T-cell (primary cell): Measurements from ENCODE around the gene EEFSEC. TPM values are rescaled to one million over a fixed set of nuclear protein-coding genes. Genes with fewer than 3 reads are reported as not detected.

Experiments used
- ATAC-seq, 4 experiments: fragments of 200-7000 bp in 3 of 4; fragments of 150-1000 bp in 1 of 4; cut with Tn5 transposase; replicated peaks in 1 of 4; 1 replicate in 3 of 4; 2 replicates in 1 of 4; pipeline ENCODE4 v1.10.0; 2021; ENCODE audit warnings: moderate library complexity in 3 of 4, mild to moderate bottlenecking in 2 of 4, moderate number of reproducible peaks in 1 of 4
- CTCF ChIA-PET, 2 donors: fragments of 300-600 bp; sonication (Branson Sonifier 250); formaldehyde crosslinking; loops; one replicate each; lab custom pipeline; 2022; ENCODE audit warnings: antibody characterized with exemption in 2 of 2; lab: Charles Lee
- POLR2A ChIA-PET, 2 donors: fragments of 300-600 bp; sonication (Branson Sonifier 250); formaldehyde crosslinking; loops; one replicate each; lab custom pipeline; 2022; ENCODE audit warnings: antibody characterized with exemption in 2 of 2; lab: Charles Lee
- DNase-seq, 35 experiments: peaks; one replicate each; pipeline versions ENCODE4 v3.0.0 to v3.0.0-alpha.2; 2013 to 2023
- H3K27ac ChIP-seq: one replicate; pipeline ENCODE4 v1.5.1; 2013; ENCODE audit warnings: low read length
- H3K27me3 ChIP-seq, 2 experiments: replicated peaks in 1 of 2; 1 replicate in 1 of 2; 2 replicates in 1 of 2; pipeline versions ENCODE4 v1.6.1 to v1.7.0; 2013; ENCODE audit warnings: low read length in 1 of 2, mixed read lengths in 1 of 2; ENCODE audit not compliant: control insufficient read depth in 2 of 2, insufficient read depth in 2 of 2; ENCODE audit errors: extremely low read depth in 1 of 2
- H3K36me3 ChIP-seq, 2 donors: 1 replicate in 1 of 2; 2 replicates in 1 of 2; pipeline versions ENCODE4 v1.6.1 to v1.7.0; 2013; ENCODE audit warnings: low read length in 1 of 2; ENCODE audit not compliant: control insufficient read depth in 2 of 2, insufficient read depth in 1 of 2; ENCODE audit errors: extremely low read depth in 1 of 2
- H3K4me1 ChIP-seq, 2 experiments: 1 replicate in 1 of 2; 2 replicates in 1 of 2; pipeline versions ENCODE4 v1.6.1 to v1.7.0; 2013; ENCODE audit warnings: low read length in 2 of 2, mixed read lengths in 1 of 2; ENCODE audit not compliant: insufficient read depth in 2 of 2, control insufficient read depth in 1 of 2; ENCODE audit errors: extremely low read depth in 1 of 2
- H3K4me3 ChIP-seq, 2 donors: 1 replicate in 1 of 2; 2 replicates in 1 of 2; pipeline versions ENCODE4 v1.5.1 to v1.7.0; 2013; ENCODE audit warnings: mild to moderate bottlenecking in 2 of 2, low read length in 1 of 2, moderate library complexity in 1 of 2; ENCODE audit not compliant: control insufficient read depth in 1 of 2; ENCODE audit errors: extremely low read depth in 1 of 2
- H3K9me3 ChIP-seq: 2 replicates; pipeline ENCODE4 v1.7.0; 2013
- H3K27ac Mint-ChIP-seq, 2 donors: one replicate each; pipeline ENCODE4 v1.8.0; 2020 to 2021; ENCODE audit warnings: mild to moderate bottlenecking in 2 of 2, mixed read lengths in 2 of 2
- H3K27me3 Mint-ChIP-seq, 2 donors: one replicate each; pipeline ENCODE4 v1.8.0; 2021 to 2022; ENCODE audit warnings: mixed read lengths in 2 of 2
- H3K36me3 Mint-ChIP-seq: one replicate; pipeline ENCODE4 v1.8.0; 2021; ENCODE audit warnings: mixed read lengths
- H3K4me1 Mint-ChIP-seq, 3 donors: one replicate each; pipeline ENCODE4 v1.8.0; 2020 to 2022; ENCODE audit warnings: mixed read lengths in 3 of 3, mild to moderate bottlenecking in 1 of 3
- H3K4me3 Mint-ChIP-seq, 3 donors: one replicate each; pipeline ENCODE4 v1.8.0; 2020 to 2022; ENCODE audit warnings: mild to moderate bottlenecking in 3 of 3, mixed read lengths in 3 of 3, moderate library complexity in 3 of 3
- H3K9me3 Mint-ChIP-seq, 3 donors: one replicate each; pipeline ENCODE4 v1.8.0; 2020 to 2022; ENCODE audit warnings: mixed read lengths in 3 of 3
- WGBS: methylation state at CpG from one replicate; pipeline ENCODE4 v1.1.5; 2013; ENCODE audit warnings: missing lambda C conversion rate; ENCODE audit not compliant: insufficient coverage; 5-methylcytosine and 5-hydroxymethylcytosine counted together
- total RNA-seq, 35 experiments: library from RNA in 6 of 35; stranded (reverse) in 6 of 35; fragments of 120-200 nt in 1 of 35; gene quantifications; one replicate each; pipeline versions ENCODE4 v1.2.1 to v1.2.4 and lab custom pipeline; 2013 to 2026

The EEFSEC gene
- total RNA-seq, 5 donors from 2014 or later (not counting 1 experiment from before 2014, with no cell fraction given) = 15.9 to 21.1 (median 19.1) TPM

DNA sequence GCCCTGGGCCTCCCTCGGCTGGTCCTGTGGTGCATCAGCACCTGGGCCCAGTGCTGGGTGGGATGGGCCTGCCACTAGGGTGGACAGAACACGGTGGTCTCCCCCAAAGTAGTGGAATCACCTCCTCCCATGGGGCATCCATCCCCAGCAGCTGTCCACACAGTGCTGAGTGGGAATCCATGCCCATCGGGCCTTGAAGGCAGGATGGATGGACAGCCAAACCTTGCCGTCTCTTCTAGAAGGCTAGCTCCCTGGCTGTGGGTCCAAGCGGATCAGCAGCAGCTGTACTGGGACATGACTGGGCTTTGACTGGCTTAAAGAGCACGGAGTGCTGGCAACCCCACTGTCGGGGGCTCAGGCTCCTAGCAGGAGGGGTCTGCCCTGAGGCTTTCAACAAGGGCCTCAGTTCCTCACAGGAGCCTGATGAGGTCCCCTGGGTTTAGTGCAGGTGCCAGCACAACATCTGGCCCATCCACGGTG lies 189.5 kb downstream of the EEFSEC start:
- H3K4me1 ChIP-seq = no peaks in the 10 kb centered on the region
- peaks cover 12 to 33% of the 10 kb centered on the region in 2 donors for H3K36me3 ChIP-seq
- no peak overlapping the region for H3K4me3 ChIP-seq
- ChIA-PET POLR2A (interaction anchor here in 1 of 2 donors (0.7 kb wide), 1 partner anchor 10 kb away, joined by 3 read pairs; no protein-coding TSS in a partner anchor), CTCF (no interaction called here)
- Mint-ChIP-seq H3K36me3 (peaks cover 31% of the 10 kb centered on the region), H3K27me3 (no peaks in the 10 kb centered on the region), H3K4me3 (no peak overlapping the region), H3K4me1 (peaks cover 0 to 4% (median 4%) of the 10 kb centered on the region in 3 donors), H3K9me3 (no peaks in the 10 kb centered on the region), H3K27ac (no peak overlapping the region)
- no peak for DNase-seq
- H3K27me3 ChIP-seq = no peaks in the 10 kb centered on the region
- no peak for ATAC-seq
- 98% methylated on average over 7 of the region's 8 CpGs for WGBS
- no peak overlapping the region for H3K27ac ChIP-seq
- no peaks in the 10 kb centered on the region for H3K9me3 ChIP-seq

DNA sequence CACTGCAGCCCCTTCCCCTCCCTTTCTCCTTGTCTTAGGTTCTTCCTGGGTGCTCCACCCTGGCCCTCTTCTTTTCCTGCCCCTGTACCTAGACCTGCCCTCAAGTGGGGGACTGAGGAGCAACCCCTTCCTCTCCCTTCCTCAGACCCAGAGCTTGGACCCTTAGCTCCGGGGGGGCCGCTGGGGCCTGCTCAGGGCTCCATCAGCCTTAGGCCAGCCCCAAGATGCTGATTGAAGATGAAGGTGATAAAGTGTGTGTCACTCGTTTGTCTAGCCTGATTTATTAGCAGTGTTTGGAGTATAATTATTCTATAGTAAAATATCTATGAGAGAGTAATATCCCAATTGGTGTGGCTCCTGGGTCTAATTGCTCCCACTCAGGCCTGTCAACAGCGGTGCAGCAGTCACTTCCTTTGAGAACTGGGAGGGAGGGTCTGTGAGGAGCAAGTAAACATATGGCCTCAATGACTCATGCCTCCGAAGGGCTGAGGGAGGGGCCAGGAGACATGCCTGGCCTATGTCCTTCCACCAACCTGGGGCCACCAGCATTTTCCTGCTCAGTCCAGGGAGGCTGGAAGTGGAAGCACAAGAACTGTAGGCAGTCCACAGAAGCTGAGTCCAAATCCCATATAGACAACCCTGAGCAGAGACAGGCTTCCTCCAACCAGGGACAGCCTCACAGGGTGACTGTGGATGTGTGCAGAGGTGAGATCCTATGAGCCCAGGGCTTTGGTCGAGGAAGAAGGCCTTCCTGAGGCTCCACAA lies 190.2 kb downstream of the EEFSEC start:
- ATAC-seq (no peak), DNase-seq (no peak)
- no peak overlapping the region for H3K27ac Mint-ChIP-seq
- H3K9me3 Mint-ChIP-seq = no peaks in the 10 kb centered on the region
- H3K27me3 Mint-ChIP-seq = no peaks in the 10 kb centered on the region
- H3K36me3 Mint-ChIP-seq = peaks cover 25% of the 10 kb centered on the region
- peaks cover 1 to 5% (median 4%) of the 10 kb centered on the region in 3 donors for H3K4me1 Mint-ChIP-seq
- peaks cover 12 to 26% of the 10 kb centered on the region in 2 donors for H3K36me3 ChIP-seq
- no peaks in the 10 kb centered on the region for H3K27me3 ChIP-seq
- no peak overlapping the region for H3K4me3 Mint-ChIP-seq
- H3K27ac ChIP-seq = no peak overlapping the region
- H3K4me3 ChIP-seq = no peak overlapping the region
- H3K4me1 ChIP-seq = no peaks in the 10 kb centered on the region
- CTCF ChIA-PET = no interaction called here
- no peaks in the 10 kb centered on the region for H3K9me3 ChIP-seq
- 80% methylated on average over 2 of the region's 6 CpGs for WGBS
- POLR2A ChIA-PET = interaction anchor here in 1 of 2 donors (0.7 kb wide), 1 partner anchor 11 kb away, joined by 3 read pairs; no protein-coding TSS in a partner anchor

DNA sequence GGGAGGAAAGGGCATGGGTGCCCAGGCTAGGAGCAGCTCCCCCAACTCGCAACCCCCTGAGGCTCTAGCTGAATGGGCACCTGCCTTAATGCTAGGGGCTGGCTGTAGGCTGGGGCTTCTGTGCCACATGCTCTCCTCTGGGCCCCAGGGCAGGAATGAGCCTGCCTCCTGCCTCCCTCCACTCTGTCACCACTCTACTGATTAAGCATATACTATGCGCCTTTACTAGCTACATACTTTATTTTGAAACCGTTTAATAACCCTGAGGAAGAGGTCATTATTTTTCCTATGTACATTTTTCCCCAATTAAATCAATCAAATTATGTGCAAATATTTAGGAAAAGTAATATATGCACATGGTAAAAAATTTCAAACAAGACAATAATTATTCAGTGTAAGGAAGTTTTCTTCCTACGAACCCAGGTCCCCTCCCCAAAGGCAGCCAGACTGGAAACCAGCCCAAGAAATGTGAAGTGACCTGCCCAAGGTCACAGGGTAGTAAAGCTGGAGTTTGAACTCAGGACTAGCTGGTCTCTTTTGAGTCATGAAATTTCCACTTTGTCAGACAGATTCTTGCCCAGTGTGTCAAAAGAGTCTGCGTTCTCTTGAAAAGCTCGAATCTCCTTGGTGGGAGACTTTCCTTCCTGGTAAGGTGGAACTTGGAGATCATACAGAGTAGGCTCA lies 190.9 kb downstream of the EEFSEC start:
- no peaks in the 10 kb centered on the region for H3K9me3 Mint-ChIP-seq
- Histone ChIP-seq H3K9me3 (no peaks in the 10 kb centered on the region), H3K36me3 (peaks cover 12 to 24% of the 10 kb centered on the region in 2 donors), H3K4me1 (no peaks in the 10 kb centered on the region), H3K4me3 (no peak overlapping the region), H3K27ac (no peak overlapping the region), H3K27me3 (no peaks in the 10 kb centered on the region)
- H3K27me3 Mint-ChIP-seq = no peaks in the 10 kb centered on the region
- DNase-seq = no peak
- POLR2A ChIA-PET = no interaction called here
- no peak overlapping the region for H3K4me3 Mint-ChIP-seq
- H3K4me1 Mint-ChIP-seq = peaks cover 4 to 10% (median 6%) of the 10 kb centered on the region in 3 donors
- no peak for ATAC-seq
- CTCF ChIA-PET = no interaction called here
- no peak overlapping the region for H3K27ac Mint-ChIP-seq
- 100% methylated on average over 2 of the region's 6 CpGs for WGBS
- H3K36me3 Mint-ChIP-seq = peaks cover 21% of the 10 kb centered on the region

DNA sequence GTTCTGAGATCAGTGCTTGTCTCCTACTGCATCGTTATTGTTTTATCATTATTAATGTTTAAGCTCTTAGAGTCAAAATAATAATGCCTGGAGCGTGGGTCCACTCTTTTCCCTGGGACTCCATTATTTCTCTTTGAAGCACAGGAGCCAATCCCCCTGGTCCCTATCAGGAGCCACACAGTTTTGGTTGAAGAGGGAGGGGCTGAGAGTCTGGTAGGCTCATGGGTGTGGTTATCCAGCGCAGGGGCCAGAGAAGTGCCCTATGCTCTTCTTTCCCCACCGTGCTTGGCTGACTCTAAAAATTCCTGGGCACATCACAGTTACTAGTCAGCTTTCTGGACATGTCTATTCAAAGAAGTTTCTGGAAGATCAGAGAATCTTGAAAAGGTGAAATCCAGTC lies 191.9 kb downstream of the EEFSEC start:
- H3K4me1 ChIP-seq = no peaks in the 10 kb centered on the region
- no peak overlapping the region for H3K4me3 Mint-ChIP-seq
- CTCF ChIA-PET = no interaction called here
- H3K4me1 Mint-ChIP-seq = peaks cover 4 to 10% (median 6%) of the 10 kb centered on the region in 3 donors
- H3K27ac Mint-ChIP-seq = no peak overlapping the region
- H3K9me3 ChIP-seq = no peaks in the 10 kb centered on the region
- peaks cover 12 to 24% of the 10 kb centered on the region in 2 donors for H3K36me3 ChIP-seq
- WGBS = 100% methylated on average over 2 of the region's 4 CpGs
- H3K27me3 Mint-ChIP-seq = no peaks in the 10 kb centered on the region
- H3K27me3 ChIP-seq = no peaks in the 10 kb centered on the region
- peaks cover 21% of the 10 kb centered on the region for H3K36me3 Mint-ChIP-seq
- no peak overlapping the region for H3K4me3 ChIP-seq
- H3K9me3 Mint-ChIP-seq = no peaks in the 10 kb centered on the region
- H3K27ac ChIP-seq = no peak overlapping the region
- POLR2A ChIA-PET = interaction anchor here in 1 of 2 donors (0.8 kb wide), 1 partner anchor 145 kb away, joined by 3 read pairs; no protein-coding TSS in a partner anchor
- ATAC-seq (no peak), DNase-seq (no peak)

DNA sequence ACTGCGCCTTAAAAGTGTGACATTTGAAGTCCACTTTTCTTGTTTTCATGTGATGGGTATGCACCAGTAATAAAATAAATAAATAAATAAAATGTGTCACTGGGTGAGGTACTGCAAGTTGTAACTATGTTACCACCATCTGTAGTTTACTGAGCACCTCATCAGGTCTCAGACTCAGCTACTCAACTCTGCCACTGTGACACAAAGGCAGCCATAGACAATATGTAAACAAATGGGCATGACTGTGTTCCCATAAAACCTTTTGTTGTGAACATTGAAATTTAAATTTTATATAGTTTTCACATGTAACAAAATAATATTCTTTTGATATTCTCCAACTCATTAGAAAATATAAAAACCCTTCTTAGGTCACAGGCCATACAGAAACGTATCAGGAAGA lies 193.3 kb downstream of the EEFSEC start:
- ATAC-seq = no peak
- no peaks in the 10 kb centered on the region for H3K27me3 Mint-ChIP-seq
- ChIA-PET CTCF (no interaction called here), POLR2A (no interaction called here)
- no peak for DNase-seq
- H3K4me3 Mint-ChIP-seq = no peak overlapping the region
- no peaks in the 10 kb centered on the region for H3K27me3 ChIP-seq
- H3K4me1 ChIP-seq = no peaks in the 10 kb centered on the region
- no peaks in the 10 kb centered on the region for H3K9me3 Mint-ChIP-seq
- no peak overlapping the region for H3K27ac Mint-ChIP-seq
- no peaks in the 10 kb centered on the region for H3K9me3 ChIP-seq
- H3K27ac ChIP-seq = no peak overlapping the region
- no CpG with 5 or more reads among the region's 2 CpGs for WGBS
- peaks cover 4 to 6% (median 5%) of the 10 kb centered on the region in 3 donors for H3K4me1 Mint-ChIP-seq
- peaks cover 13 to 14% of the 10 kb centered on the region in 2 donors for H3K36me3 ChIP-seq
- peaks cover 17% of the 10 kb centered on the region for H3K36me3 Mint-ChIP-seq
- H3K4me3 ChIP-seq = no peak overlapping the region

DNA sequence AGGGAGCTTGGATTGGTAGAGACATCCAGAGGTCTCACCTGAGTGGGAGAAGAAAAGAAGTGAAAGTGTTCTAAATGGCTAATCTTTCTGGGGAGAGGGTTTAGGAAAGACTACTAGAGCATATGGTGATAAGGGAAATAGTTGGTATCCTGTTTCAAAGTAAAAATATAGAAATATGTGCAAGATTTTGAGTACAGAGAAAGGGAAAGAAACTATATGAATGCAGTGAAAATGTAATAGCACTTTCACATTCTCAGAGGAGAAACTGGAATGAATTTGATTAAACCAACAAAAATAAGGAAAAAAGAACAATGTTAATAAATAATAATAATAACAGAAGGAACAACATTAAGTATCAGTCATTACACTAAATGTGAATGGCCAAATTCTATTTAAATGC lies 194.0 kb downstream of the EEFSEC start:
- Mint-ChIP-seq H3K27me3 (no peaks in the 10 kb centered on the region), H3K27ac (no peak overlapping the region), H3K4me1 (peaks cover 4 to 6% (median 5%) of the 10 kb centered on the region in 3 donors), H3K36me3 (peaks cover 21% of the 10 kb centered on the region), H3K9me3 (no peaks in the 10 kb centered on the region), H3K4me3 (no peak overlapping the region)
- ChIA-PET CTCF (no interaction called here), POLR2A (interaction anchor here in 1 of 2 donors (0.5 kb wide), 1 partner anchor 283 kb away, joined by 4 read pairs; no protein-coding TSS in a partner anchor)
- Histone ChIP-seq H3K27ac (no peak overlapping the region), H3K36me3 (peaks cover 9 to 11% of the 10 kb centered on the region in 2 donors), H3K4me3 (no peak overlapping the region), H3K27me3 (no peaks in the 10 kb centered on the region), H3K9me3 (no peaks in the 10 kb centered on the region), H3K4me1 (no peaks in the 10 kb centered on the region)
- no peak for DNase-seq
- ATAC-seq = no peak
